ENCODE measurements around the gene GRB10. TPM values are rescaled to one million over a fixed set of nuclear protein-coding genes. Genes with fewer than 3 reads are reported as not detected.

GRB10 gene
- total RNA-seq, 4 donors from 2014 or later, result 8.8 to 55.7 (median 14.3) TPM

DNA sequence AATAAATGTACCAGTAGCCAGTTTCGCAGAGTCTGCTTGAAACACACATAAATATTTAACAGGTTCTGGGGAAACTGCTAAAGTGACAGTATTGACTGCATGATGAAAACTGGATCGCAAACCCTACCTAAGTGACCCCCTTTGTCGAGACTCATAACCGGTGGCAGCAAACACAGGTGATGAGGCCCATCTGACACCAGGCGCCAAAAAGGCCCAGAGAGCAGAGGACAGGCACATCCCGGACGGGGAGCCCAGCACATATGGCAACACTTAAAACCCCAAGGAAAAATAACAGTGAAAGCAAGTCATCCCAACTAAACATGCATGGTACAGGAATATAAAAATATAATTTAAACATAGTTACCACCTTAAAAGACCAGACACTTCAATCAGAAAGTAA lies 62.4 kb downstream of the GRB10 start:
- no peak for DNase-seq
- WGBS, 2 donors (ENCODE audit: low coverage in 1 of 2), result 64 to 87% methylated on average over 3 to 7 of the region's 7 CpGs
- intact Hi-C loops (cut with DNase I; ENCODE audit: low total_unique reads) (no loop called here), in situ Hi-C loops (cut with MboI; ENCODE audit: low pct_ligation_motif_present in 1 of 4, low pct_unique_long_range_greater_than_20kb in 1 of 4, low sequenced_read_pairs in 3 of 4) (no loop called here)
- TF ChIP-seq EP300 (IDR thresholded peaks at IDR 0.05; ENCODE audit: low read depth), result no peak
- no peak for TF ChIP-seq POLR2A (IDR thresholded peaks at IDR 0.05)
- no peak for TF ChIP-seq POLR2AphosphoS5 (IDR thresholded peaks at IDR 0.05)
- TF ChIP-seq, protein P1, sequence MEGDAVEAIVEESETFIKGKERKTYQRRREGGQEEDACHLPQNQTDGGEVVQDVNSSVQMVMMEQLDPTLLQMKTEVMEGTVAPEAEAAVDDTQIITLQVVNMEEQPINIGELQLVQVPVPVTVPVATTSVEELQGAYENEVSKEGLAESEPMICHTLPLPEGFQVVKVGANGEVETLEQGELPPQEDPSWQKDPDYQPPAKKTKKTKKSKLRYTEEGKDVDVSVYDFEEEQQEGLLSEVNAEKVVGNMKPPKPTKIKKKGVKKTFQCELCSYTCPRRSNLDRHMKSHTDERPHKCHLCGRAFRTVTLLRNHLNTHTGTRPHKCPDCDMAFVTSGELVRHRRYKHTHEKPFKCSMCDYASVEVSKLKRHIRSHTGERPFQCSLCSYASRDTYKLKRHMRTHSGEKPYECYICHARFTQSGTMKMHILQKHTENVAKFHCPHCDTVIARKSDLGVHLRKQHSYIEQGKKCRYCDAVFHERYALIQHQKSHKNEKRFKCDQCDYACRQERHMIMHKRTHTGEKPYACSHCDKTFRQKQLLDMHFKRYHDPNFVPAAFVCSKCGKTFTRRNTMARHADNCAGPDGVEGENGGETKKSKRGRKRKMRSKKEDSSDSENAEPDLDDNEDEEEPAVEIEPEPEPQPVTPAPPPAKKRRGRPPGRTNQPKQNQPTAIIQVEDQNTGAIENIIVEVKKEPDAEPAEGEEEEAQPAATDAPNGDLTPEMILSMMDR (IDR thresholded peaks at IDR 0.05), result no peak
- Histone ChIP-seq H3K36me3 (no peaks in the 10 kb centered on the region), H3K4me3 (no peak overlapping the region), H3K27ac (no peak overlapping the region), H3K27me3 (no peaks in the 10 kb centered on the region), H3K4me1 (peaks cover 15 to 36% (median 21%) of the 10 kb centered on the region in 4 donors), H3K9me3 (no peaks in the 10 kb centered on the region)

DNA sequence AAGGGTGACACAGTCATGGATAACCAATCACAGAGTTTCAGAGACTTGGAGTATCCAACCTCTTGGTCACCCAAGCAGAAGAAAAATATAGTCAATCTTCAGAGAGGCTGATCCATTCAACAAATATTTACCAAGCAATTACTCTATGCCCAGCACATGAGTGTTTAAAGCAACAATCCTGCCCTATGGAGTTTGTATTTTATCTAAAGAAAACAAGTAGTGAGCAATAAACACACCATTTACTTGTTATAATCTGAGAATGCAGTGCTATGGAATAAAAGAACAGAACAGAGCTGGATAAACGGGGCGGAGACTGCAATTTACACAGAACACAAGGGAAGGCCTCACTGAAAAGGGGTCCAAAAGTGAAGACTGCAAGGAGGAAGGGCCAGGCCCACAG lies 63.8 kb downstream of the GRB10 start:
- H3K27ac ChIP-seq, result no peak overlapping the region
- in situ Hi-C loops (cut with MboI; ENCODE audit: low pct_ligation_motif_present in 1 of 4, low pct_unique_long_range_greater_than_20kb in 1 of 4, low sequenced_read_pairs in 3 of 4), result no loop called here
- H3K27me3 ChIP-seq, result no peaks in the 10 kb centered on the region
- peaks cover 15 to 39% (median 21%) of the 10 kb centered on the region in 4 donors for H3K4me1 ChIP-seq
- WGBS, 2 donors (ENCODE audit: low coverage in 1 of 2), result 18 to 63% methylated on average over 2 of the region's 2 CpGs
- no peaks in the 10 kb centered on the region for H3K36me3 ChIP-seq
- no peak for DNase-seq
- no peak overlapping the region for H3K4me3 ChIP-seq
- TF ChIP-seq, protein P1 (IDR thresholded peaks at IDR 0.05), result no peak
- no peak for TF ChIP-seq POLR2AphosphoS5 (IDR thresholded peaks at IDR 0.05)
- no peak for TF ChIP-seq EP300 (IDR thresholded peaks at IDR 0.05; ENCODE audit: low read depth)
- no peak for TF ChIP-seq POLR2A (IDR thresholded peaks at IDR 0.05)
- intact Hi-C loops (cut with DNase I; ENCODE audit: low total_unique reads), result no loop called here
- no peaks in the 10 kb centered on the region for H3K9me3 ChIP-seq

DNA sequence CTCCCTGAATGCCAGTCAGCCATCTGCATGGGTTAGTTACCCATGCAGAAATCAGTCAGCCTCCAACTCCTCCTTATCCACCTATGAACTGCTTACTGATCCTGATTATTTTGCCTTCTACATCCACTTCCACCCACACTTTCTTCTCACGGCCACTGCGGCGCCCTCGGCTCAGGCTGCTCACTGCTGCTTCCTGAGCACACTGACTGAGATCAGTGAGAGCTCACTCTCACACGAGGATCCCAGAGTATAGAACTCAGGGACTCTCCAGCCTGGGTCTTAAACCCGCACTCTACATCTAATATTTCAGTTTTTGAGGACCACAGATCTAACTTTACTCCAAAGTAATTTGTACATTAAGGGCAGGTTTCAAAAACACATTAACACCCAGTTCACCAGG lies 64.4 kb downstream of the GRB10 start:
- intact Hi-C loops (cut with DNase I; ENCODE audit: low total_unique reads), result no loop called here
- peaks cover 15 to 39% (median 21%) of the 10 kb centered on the region in 4 donors for H3K4me1 ChIP-seq
- no peaks in the 10 kb centered on the region for H3K9me3 ChIP-seq
- no peaks in the 10 kb centered on the region for H3K27me3 ChIP-seq
- H3K4me3 ChIP-seq, result no peak overlapping the region
- DNase-seq, result no peak
- in situ Hi-C loops (cut with MboI; ENCODE audit: low pct_ligation_motif_present in 1 of 4, low pct_unique_long_range_greater_than_20kb in 1 of 4, low sequenced_read_pairs in 3 of 4), result no loop called here
- H3K36me3 ChIP-seq, result no peaks in the 10 kb centered on the region
- H3K27ac ChIP-seq, result no peak overlapping the region
- TF ChIP-seq, protein P1 (IDR thresholded peaks at IDR 0.05), result no peak
- whole genome bisulfite sequencing, 2 donors (ENCODE audit: low coverage in 1 of 2), result 75 to 83% methylated on average over 5 to 6 of the region's 6 CpGs

DNA sequence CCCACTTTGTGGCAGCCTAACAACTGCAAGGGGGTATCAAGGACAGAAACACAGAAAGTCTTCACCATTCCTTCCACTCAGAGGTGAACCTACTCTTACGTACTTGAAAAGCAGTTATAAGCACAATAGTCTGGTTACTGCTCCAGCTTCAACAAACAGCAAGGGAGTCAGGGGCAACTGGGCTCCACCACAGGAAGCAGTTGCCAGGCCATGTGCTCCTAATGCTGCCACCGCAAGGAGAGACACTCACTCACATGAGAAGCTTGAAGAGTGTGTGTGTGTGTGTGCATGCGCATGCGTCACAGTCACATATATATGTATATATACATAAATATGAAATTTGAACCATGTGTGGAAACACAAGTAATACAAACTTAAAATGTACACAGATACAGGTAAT lies 65.5 kb downstream of the GRB10 start:
- Histone ChIP-seq H3K27me3 (no peaks in the 10 kb centered on the region), H3K36me3 (no peaks in the 10 kb centered on the region), H3K9me3 (no peaks in the 10 kb centered on the region), H3K27ac (no peak overlapping the region), H3K4me3 (no peak overlapping the region), H3K4me1 (peaks cover 18 to 37% (median 25%) of the 10 kb centered on the region in 4 donors)
- intact Hi-C loops (cut with DNase I; ENCODE audit: low total_unique reads), result no loop called here
- DNase-seq, result no peak
- in situ Hi-C loops (cut with MboI; ENCODE audit: low pct_ligation_motif_present in 1 of 4, low pct_unique_long_range_greater_than_20kb in 1 of 4, low sequenced_read_pairs in 3 of 4), result no loop called here
- no peak for TF ChIP-seq EP300 (IDR thresholded peaks at IDR 0.05; ENCODE audit: low read depth)
- no peak for TF ChIP-seq POLR2A (IDR thresholded peaks at IDR 0.05)
- no peak for TF ChIP-seq POLR2AphosphoS5 (IDR thresholded peaks at IDR 0.05)
- TF ChIP-seq, protein P1 (IDR thresholded peaks at IDR 0.05), result no peak
- WGBS, 2 donors (ENCODE audit: low coverage in 1 of 2), result 90 to 100% methylated on average over 2 to 4 of the region's 4 CpGs
